ENCODE results near the gene TRPC4.
A peak's percentile ranks its signal among the peaks of the same experiment; 100 is the strongest.

Gene TRPC4

DNA sequence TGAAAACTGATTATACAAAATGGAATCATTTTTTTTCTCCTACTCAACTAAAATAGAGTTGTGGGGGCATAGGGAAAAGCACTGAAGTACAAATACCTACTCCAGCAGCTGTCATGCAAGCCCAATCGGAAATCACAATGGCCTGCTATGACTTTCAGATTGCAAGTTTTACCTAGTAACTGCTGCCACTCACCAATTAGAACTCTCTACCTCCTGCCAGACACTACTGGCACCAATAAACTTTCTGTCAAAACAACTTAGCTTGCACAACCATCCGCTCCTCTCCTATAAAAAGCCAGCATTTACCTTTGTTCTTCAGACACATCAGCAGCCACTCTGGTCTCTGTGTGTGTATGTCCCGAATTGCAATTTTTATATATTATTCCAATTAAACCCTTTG, 9.3 kb upstream of the TRPC4 start:
- no peak overlapping the region for H3K4me3 ChIP-seq (ENCODE audit: low read depth, low read length)
- TF ChIP-seq CTCF (IDR thresholded peaks at IDR 0.05; ENCODE audit: low read depth, low read length): no peak

DNA sequence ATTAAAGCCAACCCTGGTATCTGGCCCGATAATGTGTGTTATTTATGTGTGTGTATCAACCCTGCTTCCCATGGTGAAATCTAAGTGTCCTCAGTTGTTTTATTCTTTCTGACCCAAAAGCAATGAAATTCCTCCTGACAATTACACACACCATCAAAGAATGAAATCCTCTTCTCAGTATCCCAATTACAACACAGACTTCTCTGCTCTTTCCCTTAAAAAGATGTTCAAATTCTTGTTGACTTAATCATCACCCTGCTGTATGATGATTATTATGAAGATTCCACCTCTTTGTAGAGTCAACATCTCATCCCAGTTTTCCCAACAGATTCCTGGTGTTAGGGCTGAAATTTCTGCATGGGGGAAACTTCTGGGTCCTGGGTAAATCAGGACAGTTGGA, 8.9 kb upstream of the TRPC4 start:
- no peak overlapping the region for H3K4me3 ChIP-seq (ENCODE audit: low read depth, low read length)
- TF ChIP-seq CTCF (IDR thresholded peaks at IDR 0.05; ENCODE audit: low read depth, low read length): no peak

DNA sequence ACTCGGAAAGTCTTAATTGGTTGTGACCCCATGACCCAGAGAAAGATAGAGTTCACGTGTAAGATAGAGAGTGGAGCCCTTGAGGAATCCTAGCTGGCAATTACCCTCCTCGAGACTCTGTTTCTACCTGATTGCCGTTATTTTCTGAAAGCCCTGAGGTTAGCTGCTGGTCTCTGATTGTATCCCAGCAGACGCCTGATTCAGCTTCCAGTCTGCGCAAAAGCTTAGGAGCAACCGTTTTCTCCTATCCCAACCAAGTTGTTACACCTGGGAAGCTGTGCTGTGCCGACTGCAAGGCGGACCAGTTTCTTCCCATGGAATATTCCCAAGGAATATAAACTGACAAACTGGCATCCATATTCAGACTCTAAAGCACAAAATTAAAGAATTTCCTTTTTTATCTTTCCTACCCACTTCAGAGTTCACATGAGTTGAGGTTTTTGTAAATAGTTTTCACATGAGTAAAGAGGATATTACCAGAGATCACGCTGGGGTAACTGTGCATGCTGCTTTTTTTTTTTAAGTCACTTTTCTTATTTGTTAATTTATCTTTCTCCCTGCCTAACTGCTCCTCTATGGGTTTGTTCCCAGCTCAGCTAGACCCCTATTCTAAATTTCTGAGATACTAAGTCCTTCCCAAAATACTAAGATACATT, 1.5 kb upstream of the TRPC4 start:
- H3K4me3 ChIP-seq (ENCODE audit: low read depth, low read length): peak overlapping the region; percentile 80
- no peak for TF ChIP-seq CTCF (IDR thresholded peaks at IDR 0.05; ENCODE audit: low read depth, low read length)

DNA sequence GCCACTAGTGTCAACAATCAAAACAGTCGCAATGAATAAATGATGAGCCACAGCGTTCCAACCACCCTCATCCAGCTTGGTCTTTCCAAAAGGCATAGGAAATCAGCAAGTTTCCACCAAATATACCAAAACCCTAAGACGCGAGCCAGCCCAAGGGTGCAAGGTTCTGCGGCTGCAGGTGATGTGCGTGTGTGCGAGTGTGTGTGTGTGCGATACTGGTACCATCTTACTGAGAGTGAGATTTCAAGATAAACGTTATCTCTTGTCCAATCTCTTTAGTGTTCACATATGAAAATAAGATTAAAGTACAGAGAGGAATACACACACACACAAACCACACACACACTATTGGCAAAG, 895 bp upstream of the TRPC4 start:
- no peak for TF ChIP-seq CTCF (IDR thresholded peaks at IDR 0.05; ENCODE audit: low read depth, low read length)
- peak overlapping the region; percentile 80 for H3K4me3 ChIP-seq (ENCODE audit: low read depth, low read length)

GRCh38 chr13:37869506-37869755, 141 bp downstream of the TRPC4 start:
- peak overlapping the region; percentile 80 for H3K4me3 ChIP-seq (ENCODE audit: low read depth, low read length)
- no peak for TF ChIP-seq CTCF (IDR thresholded peaks at IDR 0.05; ENCODE audit: low read depth, low read length)

DNA sequence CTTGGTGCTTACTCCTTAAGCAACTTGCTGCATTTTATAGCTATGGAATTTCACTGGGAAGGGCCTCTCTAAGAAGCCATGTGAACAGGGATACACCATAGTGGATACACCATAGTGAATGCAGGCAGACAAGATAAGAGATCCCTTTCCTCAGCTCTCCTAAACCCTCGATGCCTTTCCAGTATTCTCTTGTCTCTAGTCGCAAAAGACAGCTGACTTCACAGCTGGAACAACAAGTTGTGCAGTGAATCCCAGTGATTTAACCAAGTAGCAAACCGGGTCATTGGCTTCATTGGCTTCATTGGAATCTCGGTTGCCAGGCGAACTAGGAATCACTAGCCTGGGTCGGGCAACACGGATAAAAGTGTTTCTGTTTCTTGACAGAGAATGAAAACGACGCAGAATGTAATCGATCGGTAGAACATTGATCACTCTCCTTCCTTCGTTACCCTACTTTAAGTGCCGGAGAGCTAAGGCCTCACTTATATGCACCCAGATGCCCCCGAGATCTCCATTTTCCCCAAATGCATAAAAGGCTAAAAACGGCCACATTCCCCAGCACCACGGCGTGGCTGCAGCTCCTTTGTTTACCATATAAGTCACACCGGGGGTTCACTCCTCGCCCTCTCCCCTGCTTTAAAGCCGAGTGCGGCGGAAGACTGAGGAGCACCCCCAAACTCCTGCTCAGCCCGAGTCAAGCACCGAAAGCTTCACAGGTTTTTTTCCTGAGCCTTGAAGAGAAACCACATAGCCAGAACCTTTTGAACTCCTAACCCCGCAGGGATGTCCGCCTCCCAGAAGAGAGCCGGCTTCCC, 674 bp downstream of the TRPC4 start:
- TF ChIP-seq CTCF (IDR thresholded peaks at IDR 0.05; ENCODE audit: low read depth, low read length): no peak
- H3K4me3 ChIP-seq (ENCODE audit: low read depth, low read length): peak overlapping the region; percentile 80

DNA sequence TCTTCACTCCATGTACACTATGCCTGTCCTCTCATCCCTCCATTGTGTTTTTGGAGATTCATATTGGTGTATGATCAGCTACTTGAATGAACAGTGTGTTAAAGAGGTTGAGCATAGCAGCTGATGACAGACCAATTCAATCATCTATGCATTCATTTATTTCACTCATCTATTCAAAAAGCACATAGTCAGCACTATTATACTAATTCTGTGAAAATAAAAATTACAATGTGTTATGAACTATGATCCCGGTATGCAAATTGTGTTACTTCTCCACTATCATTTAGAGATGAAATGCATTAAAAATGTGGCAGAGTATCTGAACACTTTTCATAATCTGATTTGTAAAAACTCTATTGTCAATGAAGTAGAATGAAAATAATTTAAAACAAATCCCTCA, 5.9 kb downstream of the TRPC4 start:
- no peak overlapping the region for H3K4me3 ChIP-seq (ENCODE audit: low read depth, low read length)
- TF ChIP-seq CTCF (IDR thresholded peaks at IDR 0.05; ENCODE audit: low read depth, low read length): no peak

Measured in WI38 (cell line).